GM12878 (cell line): ENCODE measurements around the gene ACSM4. TPM values are rescaled to one million over a fixed set of nuclear protein-coding genes. Genes with fewer than 3 reads are reported as not detected.

Source experiments
- ATAC-seq: fragments of 200-7000 bp; cut with Tn5 transposase; 3 replicates; pipeline ENCODE4 v1.9.1; 2020; ENCODE audit warnings: mild to moderate bottlenecking, moderate library complexity
- BruUV-seq: library from RNA; stranded (reverse); fragments of 400-500 nt; replicated peaks from 2 replicates; lab custom pipeline; 2021; lab: Mats Ljungman, UMichigan
- CTCF ChIA-PET: fragments of 300-600 bp; sonication (Branson Sonifier 250); formaldehyde crosslinking; extraction: SDS; loops from one replicate; lab custom pipeline; 2021; ENCODE audit warnings: inconsistent platforms; lab: Yijun Ruan, JAX
- POLR2A ChIA-PET: fragments of 350-600 bp; formaldehyde crosslinking; extraction: SDS; loops from one replicate; lab custom pipeline; 2021; ENCODE audit warnings: inconsistent platforms; lab: Charles Lee
- RAD21 ChIA-PET: fragments of 300-600 bp; sonication (Branson Sonifier 250); formaldehyde crosslinking; loops from one replicate; lab custom pipeline; 2023; ENCODE audit warnings: antibody characterized with exemption; ENCODE audit not compliant: unreplicated experiment; lab: Charles Lee
- SMC1A ChIA-PET: fragments of 300-600 bp; sonication (Branson Sonifier 250); formaldehyde crosslinking; loops from one replicate; lab custom pipeline; 2023; ENCODE audit not compliant: unreplicated experiment, uncharacterized antibody; lab: Charles Lee
- DNase-seq: peaks from one replicate; pipeline ENCODE4 v3.0.0-alpha.2; 2011; ENCODE audit warnings: low read depth, low spot score
- FAIRE-seq: peaks from 3 replicates; lab custom pipeline; 2011; peaks lifted over from hg19 to GRCh38; lab: Jason Lieb, UNC
- H2AFZ ChIP-seq: 2 replicates; pipeline ENCODE4 v1.6.0; 2011; ENCODE audit warnings: low read depth, low read length, control low read depth; ENCODE audit not compliant: control insufficient read depth
- H3K27ac ChIP-seq: 2 replicates; pipeline ENCODE4 v1.5.1; 2011; ENCODE audit warnings: control low read depth; ENCODE audit not compliant: control insufficient read depth, insufficient read depth
- H3K27me3 ChIP-seq, 2 experiments: replicated peaks in 1 of 2; 2 replicates each; pipeline versions ENCODE4 v1.6.0 to v1.6.1; 2011; ENCODE audit warnings: low read length in 1 of 2; ENCODE audit not compliant: control insufficient read depth in 2 of 2, insufficient read depth in 2 of 2
- H3K36me3 ChIP-seq, 2 experiments: 2 replicates each; pipeline ENCODE4 v1.5.1; 2011; ENCODE audit warnings: low read length in 1 of 2; ENCODE audit not compliant: control insufficient read depth in 2 of 2, insufficient read depth in 2 of 2
- H3K4me1 ChIP-seq: 2 replicates; pipeline ENCODE4 v1.6.1; 2011; ENCODE audit warnings: mild to moderate bottlenecking, low read length, moderate library complexity, mixed read lengths; ENCODE audit not compliant: control insufficient read depth, insufficient read depth
- H3K4me2 ChIP-seq: 2 replicates; pipeline ENCODE4 v1.6.0; 2011; ENCODE audit warnings: control low read depth; ENCODE audit not compliant: control insufficient read depth, insufficient read depth
- H3K4me3 ChIP-seq: fragments of 200-600 bp; sonication (generic); 2 replicates; pipeline ENCODE4 v1.5.1; 2016
- H3K79me2 ChIP-seq: 2 replicates; pipeline ENCODE4 v1.6.0; 2011; ENCODE audit warnings: low read length; ENCODE audit not compliant: control insufficient read depth, insufficient read depth
- H3K9ac ChIP-seq: 2 replicates; pipeline ENCODE4 v1.8.0; 2011; ENCODE audit warnings: low read length, control low read depth, mixed read lengths; ENCODE audit not compliant: control insufficient read depth, insufficient read depth
- H3K9me3 ChIP-seq: replicated peaks from 3 replicates; pipeline ENCODE4 v1.5.1; 2011; ENCODE audit warnings: mild to moderate bottlenecking, low read length; ENCODE audit not compliant: control insufficient read depth, insufficient read depth
- H4K20me1 ChIP-seq: 2 replicates; pipeline ENCODE4 v1.6.0; 2011; ENCODE audit not compliant: control insufficient read depth, insufficient read depth
- CEBPB ChIP-seq, 2 experiments: fragments of 150-350 bp in 1 of 2; IDR thresholded peaks; 2 replicates each; pipeline ENCODE4 v1.6.1; 2012 to 2014; ENCODE audit warnings: low read depth in 2 of 2, low read length in 2 of 2, borderline replicate concordance in 1 of 2, inconsistent platforms in 1 of 2
- EED ChIP-seq: sonication (generic); IDR thresholded peaks from 2 replicates; pipeline ENCODE4 v1.6.1; 2016; ENCODE audit warnings: antibody characterized with exemption, low read depth
- IKZF2 ChIP-seq, 2 experiments: fragments of 450-650 bp; IDR thresholded peaks; 2 replicates each; pipeline ENCODE4 v1.6.1; 2017; ENCODE audit warnings: mild to moderate bottlenecking in 2 of 2, moderate library complexity in 2 of 2
- WGBS: methylation state at CpG from one replicate; pipeline ENCODE4 v1.1.6; 2016; ENCODE audit warnings: low lambda C conversion rate; ENCODE audit not compliant: insufficient replicate concordance, insufficient coverage; ENCODE audit errors: missing lambda C conversion rate; 5-methylcytosine and 5-hydroxymethylcytosine counted together
- in situ Hi-C: fragments of 300-500 bp; cut with MboI; formaldehyde crosslinking; loops from 9 replicates; pipeline ENCODE4 v1.14.3; 2018; ENCODE audit warnings: mixed read lengths
- intact Hi-C: fragments of 100-400 bp; cut with micrococcal nuclease; formaldehyde crosslinking; loops from one replicate; pipeline ENCODE4 v1.14.2; 2022; ENCODE audit not compliant: unreplicated experiment
- polyA plus RNA-seq, 11 experiments: library from polyadenylated mRNA; depleted of rRNA in 4 of 11; unstranded in 6 of 11; stranded (reverse) in 5 of 11; fragments of >200 nt; fragmentation: Nextera tagmentation in 4 of 11; fragmentation: Illumina TruSeq in 1 of 11; extraction: Ambion mirVana in 4 of 11; extraction: Trizol in 1 of 11; gene quantifications; 1 replicate in 1 of 11; 2 replicates in 10 of 11; pipeline versions ENCODE4 v1.2.1 to v1.2.3, GENCODE V29; 2011 to 2016; ENCODE audit warnings: inconsistent platforms in 2 of 11, missing spikeins in 2 of 11, low read depth in 1 of 11
- total RNA-seq, 4 experiments: library from RNA; depleted of rRNA in 3 of 4; stranded (reverse); fragments of >200 nt in 3 of 4; fragmentation: Illumina TruSeq in 1 of 4; extraction: Trizol in 1 of 4; gene quantifications; 2 replicates each; pipeline versions ENCODE4 v1.2.1 to v1.2.3, GENCODE V29; 2013 to 2021
- TF ChIP-seq, protein P1 (sequence below): IDR thresholded peaks from 2 replicates; pipeline ENCODE4 v1.6.1; 2011; ENCODE audit warnings: low read depth, low read length, improper control_type of control experiment, borderline replicate concordance
- TF ChIP-seq, protein P2 (sequence below): IDR thresholded peaks from 2 replicates; pipeline ENCODE4 v1.6.1; 2012; ENCODE audit warnings: improper control_type of control experiment, low read depth, low read length; ENCODE audit not compliant: insufficient replicate concordance
- TF ChIP-seq, protein P3 (sequence below): fragments of 450-650 bp; IDR thresholded peaks from 2 replicates; pipeline ENCODE4 v1.6.1; 2016; ENCODE audit warnings: mild to moderate bottlenecking
- TF ChIP-seq, protein P4 (sequence below): IDR thresholded peaks from 2 replicates; pipeline ENCODE4 v1.6.1; 2011; ENCODE audit warnings: mild to moderate bottlenecking, low read depth, low read length, moderate library complexity; ENCODE audit not compliant: insufficient replicate concordance

ACSM4 gene
- total and polyA plus RNA-seq, 10 of the 15 experiments (the other 5 are each of a cell fraction or from before 2014, with no cell fraction given) = not detected

DNA sequence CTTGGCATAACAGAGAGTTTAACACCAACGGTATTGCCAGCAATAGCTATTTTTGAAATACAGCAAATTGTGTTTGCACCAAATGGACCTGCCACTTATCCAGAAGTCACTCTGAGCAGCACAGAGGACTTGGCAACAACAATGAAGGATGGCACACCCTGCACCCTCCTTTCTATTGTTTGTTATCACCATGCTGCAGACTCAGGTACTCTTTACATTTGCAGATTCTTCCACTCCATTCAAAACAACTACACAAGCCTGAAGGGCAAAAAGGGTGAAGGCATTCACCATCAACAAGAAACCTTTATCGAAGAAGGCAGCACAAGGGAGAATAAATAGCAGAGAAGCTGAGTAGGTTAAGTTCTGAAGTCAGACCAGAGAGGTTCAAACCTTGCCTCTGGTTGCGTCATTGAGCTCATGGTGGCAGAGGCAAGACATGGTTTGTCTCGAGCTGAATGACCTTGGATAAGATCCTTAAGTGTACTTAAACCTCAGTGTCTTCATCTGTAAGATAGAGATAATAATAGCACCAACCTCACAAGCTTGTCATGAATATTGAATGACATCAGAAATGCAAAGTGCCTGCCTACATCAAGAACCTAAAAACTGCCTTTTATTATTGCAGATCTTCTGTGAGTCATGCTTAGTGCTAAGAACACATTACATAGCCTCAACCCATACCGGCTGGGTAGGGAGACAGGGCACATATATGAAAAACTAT lies 1.4 kb upstream of the ACSM4 start:
- POLR2A ChIA-PET = no interaction called here
- BruUV-seq = no TSS peak
- intact Hi-C loops = no loop called here
- RAD21 ChIA-PET = no interaction called here
- FAIRE-seq = no peak
- Histone ChIP-seq H3K4me2 (no peak overlapping the region), H3K36me3 (no peaks in the 10 kb centered on the region), H2AFZ (no peak overlapping the region), H3K79me2 (no peaks in the 10 kb centered on the region), H3K4me3 (no peak overlapping the region), H3K9me3 (no peaks in the 10 kb centered on the region), H3K9ac (no peak overlapping the region), H4K20me1 (no peaks in the 10 kb centered on the region), H3K27me3 (no peaks in the 10 kb centered on the region), H3K27ac (no peak overlapping the region), H3K4me1 (no peaks in the 10 kb centered on the region)
- CTCF ChIA-PET = no interaction called here
- SMC1A ChIA-PET = no interaction called here
- ATAC-seq = no peak
- in situ Hi-C loops = no loop called here
- TF ChIP-seq EED (no peak), IKZF2 (IDR thresholded peaks at IDR 0.05) (no peak), CEBPB (IDR thresholded peaks at IDR 0.05; ENCODE audit: borderline replicate concordance in 1 of 2, low read depth in 2 of 2, low read length in 2 of 2) (no peak)
- TF ChIP-seq, protein P1, sequence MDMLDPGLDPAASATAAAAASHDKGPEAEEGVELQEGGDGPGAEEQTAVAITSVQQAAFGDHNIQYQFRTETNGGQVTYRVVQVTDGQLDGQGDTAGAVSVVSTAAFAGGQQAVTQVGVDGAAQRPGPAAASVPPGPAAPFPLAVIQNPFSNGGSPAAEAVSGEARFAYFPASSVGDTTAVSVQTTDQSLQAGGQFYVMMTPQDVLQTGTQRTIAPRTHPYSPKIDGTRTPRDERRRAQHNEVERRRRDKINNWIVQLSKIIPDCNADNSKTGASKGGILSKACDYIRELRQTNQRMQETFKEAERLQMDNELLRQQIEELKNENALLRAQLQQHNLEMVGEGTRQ = no peak
- TF ChIP-seq, protein P2, sequence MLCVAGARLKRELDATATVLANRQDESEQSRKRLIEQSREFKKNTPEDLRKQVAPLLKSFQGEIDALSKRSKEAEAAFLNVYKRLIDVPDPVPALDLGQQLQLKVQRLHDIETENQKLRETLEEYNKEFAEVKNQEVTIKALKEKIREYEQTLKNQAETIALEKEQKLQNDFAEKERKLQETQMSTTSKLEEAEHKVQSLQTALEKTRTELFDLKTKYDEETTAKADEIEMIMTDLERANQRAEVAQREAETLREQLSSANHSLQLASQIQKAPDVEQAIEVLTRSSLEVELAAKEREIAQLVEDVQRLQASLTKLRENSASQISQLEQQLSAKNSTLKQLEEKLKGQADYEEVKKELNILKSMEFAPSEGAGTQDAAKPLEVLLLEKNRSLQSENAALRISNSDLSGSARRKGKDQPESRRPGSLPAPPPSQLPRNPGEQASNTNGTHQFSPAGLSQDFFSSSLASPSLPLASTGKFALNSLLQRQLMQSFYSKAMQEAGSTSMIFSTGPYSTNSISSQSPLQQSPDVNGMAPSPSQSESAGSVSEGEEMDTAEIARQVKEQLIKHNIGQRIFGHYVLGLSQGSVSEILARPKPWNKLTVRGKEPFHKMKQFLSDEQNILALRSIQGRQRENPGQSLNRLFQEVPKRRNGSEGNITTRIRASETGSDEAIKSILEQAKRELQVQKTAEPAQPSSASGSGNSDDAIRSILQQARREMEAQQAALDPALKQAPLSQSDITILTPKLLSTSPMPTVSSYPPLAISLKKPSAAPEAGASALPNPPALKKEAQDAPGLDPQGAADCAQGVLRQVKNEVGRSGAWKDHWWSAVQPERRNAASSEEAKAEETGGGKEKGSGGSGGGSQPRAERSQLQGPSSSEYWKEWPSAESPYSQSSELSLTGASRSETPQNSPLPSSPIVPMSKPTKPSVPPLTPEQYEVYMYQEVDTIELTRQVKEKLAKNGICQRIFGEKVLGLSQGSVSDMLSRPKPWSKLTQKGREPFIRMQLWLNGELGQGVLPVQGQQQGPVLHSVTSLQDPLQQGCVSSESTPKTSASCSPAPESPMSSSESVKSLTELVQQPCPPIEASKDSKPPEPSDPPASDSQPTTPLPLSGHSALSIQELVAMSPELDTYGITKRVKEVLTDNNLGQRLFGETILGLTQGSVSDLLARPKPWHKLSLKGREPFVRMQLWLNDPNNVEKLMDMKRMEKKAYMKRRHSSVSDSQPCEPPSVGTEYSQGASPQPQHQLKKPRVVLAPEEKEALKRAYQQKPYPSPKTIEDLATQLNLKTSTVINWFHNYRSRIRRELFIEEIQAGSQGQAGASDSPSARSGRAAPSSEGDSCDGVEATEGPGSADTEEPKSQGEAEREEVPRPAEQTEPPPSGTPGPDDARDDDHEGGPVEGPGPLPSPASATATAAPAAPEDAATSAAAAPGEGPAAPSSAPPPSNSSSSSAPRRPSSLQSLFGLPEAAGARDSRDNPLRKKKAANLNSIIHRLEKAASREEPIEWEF = no peak
- TF ChIP-seq, protein P3, sequence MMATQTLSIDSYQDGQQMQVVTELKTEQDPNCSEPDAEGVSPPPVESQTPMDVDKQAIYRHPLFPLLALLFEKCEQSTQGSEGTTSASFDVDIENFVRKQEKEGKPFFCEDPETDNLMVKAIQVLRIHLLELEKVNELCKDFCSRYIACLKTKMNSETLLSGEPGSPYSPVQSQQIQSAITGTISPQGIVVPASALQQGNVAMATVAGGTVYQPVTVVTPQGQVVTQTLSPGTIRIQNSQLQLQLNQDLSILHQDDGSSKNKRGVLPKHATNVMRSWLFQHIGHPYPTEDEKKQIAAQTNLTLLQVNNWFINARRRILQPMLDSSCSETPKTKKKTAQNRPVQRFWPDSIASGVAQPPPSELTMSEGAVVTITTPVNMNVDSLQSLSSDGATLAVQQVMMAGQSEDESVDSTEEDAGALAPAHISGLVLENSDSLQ = no peak
- TF ChIP-seq, protein P4, sequence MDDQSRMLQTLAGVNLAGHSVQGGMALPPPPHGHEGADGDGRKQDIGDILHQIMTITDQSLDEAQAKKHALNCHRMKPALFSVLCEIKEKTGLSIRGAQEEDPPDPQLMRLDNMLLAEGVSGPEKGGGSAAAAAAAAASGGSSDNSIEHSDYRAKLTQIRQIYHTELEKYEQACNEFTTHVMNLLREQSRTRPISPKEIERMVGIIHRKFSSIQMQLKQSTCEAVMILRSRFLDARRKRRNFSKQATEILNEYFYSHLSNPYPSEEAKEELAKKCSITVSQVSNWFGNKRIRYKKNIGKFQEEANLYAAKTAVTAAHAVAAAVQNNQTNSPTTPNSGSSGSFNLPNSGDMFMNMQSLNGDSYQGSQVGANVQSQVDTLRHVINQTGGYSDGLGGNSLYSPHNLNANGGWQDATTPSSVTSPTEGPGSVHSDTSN = no peak
- no peak for DNase-seq
- WGBS = 54% methylated on average over 5 of the region's 5 CpGs
